ENCODE measurements around the gene SLC1A2.

The SLC1A2 gene

DNA sequence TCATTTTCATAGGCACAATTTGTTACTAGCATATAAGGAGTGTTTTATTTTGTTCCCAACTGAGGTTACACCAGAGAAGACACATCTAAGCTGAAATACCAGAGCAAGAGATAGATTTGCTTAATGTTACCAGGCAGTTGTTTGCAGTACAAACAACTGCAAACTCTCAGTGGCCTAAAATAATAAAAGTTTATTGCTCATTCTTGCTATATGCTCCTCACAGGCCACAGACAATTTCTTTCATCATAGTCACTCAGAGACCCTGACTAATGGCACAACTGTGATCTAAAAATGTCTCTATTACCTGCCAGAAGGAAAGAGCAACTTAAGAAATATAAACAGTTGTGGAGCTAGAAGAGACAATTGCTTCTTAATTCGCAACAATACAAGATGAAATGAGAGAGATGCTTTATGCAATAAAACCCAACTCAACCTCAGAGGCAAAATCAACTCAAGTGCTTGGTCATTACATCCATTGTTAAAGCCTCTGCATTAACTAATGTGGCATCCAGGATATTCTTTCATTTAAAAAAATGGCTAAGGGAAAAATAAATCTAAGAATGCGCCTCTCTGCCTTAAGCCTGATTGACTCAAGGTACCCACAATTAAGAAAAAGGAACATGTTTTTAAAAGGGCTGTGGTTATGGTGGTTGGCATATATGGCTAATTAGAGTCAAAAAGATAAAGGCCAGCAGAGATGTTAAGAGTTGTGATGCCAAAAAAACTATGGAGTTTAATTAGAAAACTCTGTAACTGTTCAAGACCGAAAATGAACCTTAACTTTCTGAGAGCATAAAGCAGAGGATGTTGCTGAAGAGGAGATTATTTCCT lies 176.7 kb downstream of the SLC1A2 start:
- Histone ChIP-seq H3K4ac (ENCODE audit: low read depth, low read length) (no peak overlapping the region), H3K79me2 (ENCODE audit: control insufficient read depth, insufficient read depth, low read length, poor library complexity) (no peaks in the 10 kb centered on the region), H3K27ac (ENCODE audit: low read depth, low read length) (no peak overlapping the region), H3K23ac (ENCODE audit: low read length) (no peak overlapping the region), H3K14ac (ENCODE audit: low read length) (no peak overlapping the region), H4K8ac (ENCODE audit: low read depth, low read length) (no peak overlapping the region), H3K9me3 (ENCODE audit: insufficient read depth, low read depth, low read length) (no peaks in the 10 kb centered on the region), H2BK12ac (ENCODE audit: low read length) (no peak overlapping the region), H3K27me3 (ENCODE audit: insufficient read depth, low read length) (no peaks in the 10 kb centered on the region), H2BK120ac (ENCODE audit: insufficient read depth, low read length, poor library complexity) (no peak overlapping the region), H2BK5ac (ENCODE audit: low read depth, low read length, poor library complexity) (no peak overlapping the region), H3K36me3 (ENCODE audit: control insufficient read depth in 1 of 2, insufficient read depth in 2 of 2, low read length in 2 of 2) (no peaks in the 10 kb centered on the region), H3K79me1 (ENCODE audit: low read length) (peaks cover 3% of the 10 kb centered on the region), H2AK5ac (ENCODE audit: low read length) (no peak overlapping the region), H3K4me1 (ENCODE audit: control insufficient read depth in 1 of 2, insufficient read depth in 2 of 2, low read length in 2 of 2) (peaks cover 3 to 6% of the 10 kb centered on the region in 2 experiments), H3K18ac (ENCODE audit: low read length) (no peak overlapping the region), H4K12ac (ENCODE audit: low read depth, low read length) (no peak overlapping the region), H2AFZ (ENCODE audit: insufficient read depth, low read length, poor library complexity) (no peak overlapping the region), H3K4me2 (ENCODE audit: low read length) (no peak overlapping the region), H4K91ac (ENCODE audit: low read depth, low read length) (no peak overlapping the region), H3K4me3 (ENCODE audit: low read depth, low read length) (no peak overlapping the region), H3K9ac (ENCODE audit: low read length) (no peak overlapping the region)
- no peak for DNase-seq
- no CpG with 5 or more reads among the region's 3 CpGs for WGBS (ENCODE audit: extremely low coverage, insufficient coverage, insufficient read length)

GRCh38 chr11:35241531-35241930 lies 177.8 kb downstream of the SLC1A2 start:
- Histone ChIP-seq H3K4me1 (ENCODE audit: control insufficient read depth in 1 of 2, insufficient read depth in 2 of 2, low read length in 2 of 2) (peaks cover 3 to 7% of the 10 kb centered on the region in 2 experiments), H4K8ac (ENCODE audit: low read depth, low read length) (no peak overlapping the region), H3K79me2 (ENCODE audit: control insufficient read depth, insufficient read depth, low read length, poor library complexity) (no peaks in the 10 kb centered on the region), H4K12ac (ENCODE audit: low read depth, low read length) (no peak overlapping the region), H3K4me2 (ENCODE audit: low read length) (no peak overlapping the region), H2BK5ac (ENCODE audit: low read depth, low read length, poor library complexity) (no peak overlapping the region), H2BK12ac (ENCODE audit: low read length) (no peak overlapping the region), H3K4me3 (ENCODE audit: low read depth, low read length) (no peak overlapping the region), H4K91ac (ENCODE audit: low read depth, low read length) (no peak overlapping the region), H3K27ac (ENCODE audit: low read depth, low read length) (no peak overlapping the region), H3K27me3 (ENCODE audit: insufficient read depth, low read length) (no peaks in the 10 kb centered on the region), H3K79me1 (ENCODE audit: low read length) (peaks cover 3% of the 10 kb centered on the region), H3K14ac (ENCODE audit: low read length) (no peak overlapping the region), H3K9me3 (ENCODE audit: insufficient read depth, low read depth, low read length) (no peaks in the 10 kb centered on the region), H3K4ac (ENCODE audit: low read depth, low read length) (no peak overlapping the region), H2AK5ac (ENCODE audit: low read length) (no peak overlapping the region), H2AFZ (ENCODE audit: insufficient read depth, low read length, poor library complexity) (no peak overlapping the region), H3K36me3 (ENCODE audit: control insufficient read depth in 1 of 2, insufficient read depth in 2 of 2, low read length in 2 of 2) (no peaks in the 10 kb centered on the region), H3K18ac (ENCODE audit: low read length) (no peak overlapping the region), H2BK120ac (ENCODE audit: insufficient read depth, low read length, poor library complexity) (no peak overlapping the region), H3K9ac (ENCODE audit: low read length) (no peak overlapping the region), H3K23ac (ENCODE audit: low read length) (no peak overlapping the region)
- no CpG with 5 or more reads among the region's 1 CpG for WGBS (ENCODE audit: extremely low coverage, insufficient coverage, insufficient read length)
- DNase-seq: no peak

DNA sequence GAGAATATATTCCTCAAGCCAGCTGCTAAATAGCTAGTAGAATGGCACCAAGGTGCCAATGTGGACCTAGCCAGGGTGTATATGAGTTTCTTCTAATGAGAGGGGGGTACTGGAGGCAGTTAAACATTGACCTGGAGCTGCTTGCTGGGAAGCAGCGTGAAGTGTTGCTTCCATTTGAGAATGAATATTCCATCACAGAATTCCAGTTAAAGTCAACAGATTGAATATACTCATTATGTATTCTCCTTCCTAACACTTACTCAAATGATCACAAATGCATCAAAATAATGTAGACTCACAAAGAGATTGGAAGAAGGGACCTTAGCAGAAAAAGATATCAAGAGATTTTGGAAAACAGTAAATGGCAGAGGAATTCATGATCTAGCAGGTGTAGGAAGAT lies 178.3 kb downstream of the SLC1A2 start:
- H4K8ac ChIP-seq (ENCODE audit: low read depth, low read length): no peak overlapping the region
- no peak overlapping the region for H4K12ac ChIP-seq (ENCODE audit: low read depth, low read length)
- H2AFZ ChIP-seq (ENCODE audit: insufficient read depth, low read length, poor library complexity): no peak overlapping the region
- H3K4ac ChIP-seq (ENCODE audit: low read depth, low read length): no peak overlapping the region
- no CpG with 5 or more reads among the region's 1 CpG for WGBS (ENCODE audit: extremely low coverage, insufficient coverage, insufficient read length)
- no peak overlapping the region for H2AK5ac ChIP-seq (ENCODE audit: low read length)
- no peak overlapping the region for H3K4me2 ChIP-seq (ENCODE audit: low read length)
- no peaks in the 10 kb centered on the region for H3K27me3 ChIP-seq (ENCODE audit: insufficient read depth, low read length)
- H3K79me2 ChIP-seq (ENCODE audit: control insufficient read depth, insufficient read depth, low read length, poor library complexity): no peaks in the 10 kb centered on the region
- H3K18ac ChIP-seq (ENCODE audit: low read length): no peak overlapping the region
- H2BK5ac ChIP-seq (ENCODE audit: low read depth, low read length, poor library complexity): no peak overlapping the region
- no peaks in the 10 kb centered on the region for H3K9me3 ChIP-seq (ENCODE audit: insufficient read depth, low read depth, low read length)
- no peak overlapping the region for H3K4me3 ChIP-seq (ENCODE audit: low read depth, low read length)
- no peak for DNase-seq
- H3K9ac ChIP-seq (ENCODE audit: low read length): no peak overlapping the region
- no peak overlapping the region for H4K91ac ChIP-seq (ENCODE audit: low read depth, low read length)
- no peak overlapping the region for H2BK12ac ChIP-seq (ENCODE audit: low read length)
- H3K14ac ChIP-seq (ENCODE audit: low read length): no peak overlapping the region
- H3K36me3 ChIP-seq (ENCODE audit: control insufficient read depth in 1 of 2, insufficient read depth in 2 of 2, low read length in 2 of 2): no peaks in the 10 kb centered on the region
- peaks cover 3% of the 10 kb centered on the region for H3K79me1 ChIP-seq (ENCODE audit: low read length)
- no peak overlapping the region for H3K23ac ChIP-seq (ENCODE audit: low read length)
- no peak overlapping the region for H2BK120ac ChIP-seq (ENCODE audit: insufficient read depth, low read length, poor library complexity)
- H3K4me1 ChIP-seq (ENCODE audit: control insufficient read depth in 1 of 2, insufficient read depth in 2 of 2, low read length in 2 of 2): peaks cover 3 to 6% of the 10 kb centered on the region in 2 experiments
- no peak overlapping the region for H3K27ac ChIP-seq (ENCODE audit: low read depth, low read length)

GRCh38 chr11:35239471-35240075 lies 179.8 kb downstream of the SLC1A2 start:
- Histone ChIP-seq H3K4ac (ENCODE audit: low read depth, low read length) (no peak overlapping the region), H3K27ac (ENCODE audit: low read depth, low read length) (no peak overlapping the region), H2BK5ac (ENCODE audit: low read depth, low read length, poor library complexity) (no peak overlapping the region), H3K27me3 (ENCODE audit: insufficient read depth, low read length) (no peaks in the 10 kb centered on the region), H4K8ac (ENCODE audit: low read depth, low read length) (no peak overlapping the region), H2AK5ac (ENCODE audit: low read length) (no peak overlapping the region), H3K79me2 (ENCODE audit: control insufficient read depth, insufficient read depth, low read length, poor library complexity) (no peaks in the 10 kb centered on the region), H3K23ac (ENCODE audit: low read length) (no peak overlapping the region), H3K18ac (ENCODE audit: low read length) (no peak overlapping the region), H2BK12ac (ENCODE audit: low read length) (no peak overlapping the region), H3K4me1 (ENCODE audit: control insufficient read depth in 1 of 2, insufficient read depth in 2 of 2, low read length in 2 of 2) (peaks cover 3 to 5% of the 10 kb centered on the region in 2 experiments), H2BK120ac (ENCODE audit: insufficient read depth, low read length, poor library complexity) (no peak overlapping the region), H2AFZ (ENCODE audit: insufficient read depth, low read length, poor library complexity) (no peak overlapping the region), H3K36me3 (ENCODE audit: control insufficient read depth in 1 of 2, insufficient read depth in 2 of 2, low read length in 2 of 2) (no peaks in the 10 kb centered on the region), H3K4me3 (ENCODE audit: low read depth, low read length) (no peak overlapping the region), H3K4me2 (ENCODE audit: low read length) (no peak overlapping the region), H4K91ac (ENCODE audit: low read depth, low read length) (no peak overlapping the region), H3K14ac (ENCODE audit: low read length) (no peak overlapping the region), H3K9me3 (ENCODE audit: insufficient read depth, low read depth, low read length) (no peaks in the 10 kb centered on the region), H4K12ac (ENCODE audit: low read depth, low read length) (no peak overlapping the region), H3K9ac (ENCODE audit: low read length) (no peak overlapping the region), H3K79me1 (ENCODE audit: low read length) (peaks cover 3% of the 10 kb centered on the region)
- WGBS (ENCODE audit: extremely low coverage, insufficient coverage, insufficient read length): no CpG with 5 or more reads among the region's 4 CpGs
- no peak for DNase-seq

Data from trophoblast cell (in vitro differentiated cells and primary cell).